Uterus (tissue), 2 donors: ENCODE data around the gene GJC2.

Experiments used
- CTCF ChIP-seq, 4 experiments: fragments of 200-600 bp in 2 of 4; fragments of 450-650 bp in 2 of 4; sonication (generic) in 2 of 4; IDR thresholded peaks; one replicate each; pipeline ENCODE4 v1.5.1; 2016 to 2019; ENCODE audit warnings: antibody characterized with exemption in 4 of 4, mild to moderate bottlenecking in 2 of 4, moderate library complexity in 1 of 4
- POLR2A ChIP-seq, 2 donors: fragments of 450-650 bp; IDR thresholded peaks; one replicate each; pipeline ENCODE4 v1.6.1; 2016; ENCODE audit warnings: antibody characterized with exemption in 2 of 2, mild to moderate bottlenecking in 1 of 2, moderate library complexity in 1 of 2

GRCh38 chr1:228208831-228209551 lies 59.3 kb downstream of the GJC2 start:
- no peak for TF ChIP-seq POLR2A (IDR thresholded peaks at IDR 0.05)
- TF ChIP-seq CTCF (IDR thresholded peaks at IDR 0.05), result no peak
